GM18517 (cell line): ENCODE measurements around the gene MSANTD2.

Experiments used
- ATAC-seq: cut with Tn5 transposase; IDR thresholded peaks from one replicate; pipeline ENCODE4 v1.9.1; 2021; ENCODE audit warnings: mild to moderate bottlenecking, moderate library complexity; ENCODE audit not compliant: unreplicated experiment

The MSANTD2 gene

DNA sequence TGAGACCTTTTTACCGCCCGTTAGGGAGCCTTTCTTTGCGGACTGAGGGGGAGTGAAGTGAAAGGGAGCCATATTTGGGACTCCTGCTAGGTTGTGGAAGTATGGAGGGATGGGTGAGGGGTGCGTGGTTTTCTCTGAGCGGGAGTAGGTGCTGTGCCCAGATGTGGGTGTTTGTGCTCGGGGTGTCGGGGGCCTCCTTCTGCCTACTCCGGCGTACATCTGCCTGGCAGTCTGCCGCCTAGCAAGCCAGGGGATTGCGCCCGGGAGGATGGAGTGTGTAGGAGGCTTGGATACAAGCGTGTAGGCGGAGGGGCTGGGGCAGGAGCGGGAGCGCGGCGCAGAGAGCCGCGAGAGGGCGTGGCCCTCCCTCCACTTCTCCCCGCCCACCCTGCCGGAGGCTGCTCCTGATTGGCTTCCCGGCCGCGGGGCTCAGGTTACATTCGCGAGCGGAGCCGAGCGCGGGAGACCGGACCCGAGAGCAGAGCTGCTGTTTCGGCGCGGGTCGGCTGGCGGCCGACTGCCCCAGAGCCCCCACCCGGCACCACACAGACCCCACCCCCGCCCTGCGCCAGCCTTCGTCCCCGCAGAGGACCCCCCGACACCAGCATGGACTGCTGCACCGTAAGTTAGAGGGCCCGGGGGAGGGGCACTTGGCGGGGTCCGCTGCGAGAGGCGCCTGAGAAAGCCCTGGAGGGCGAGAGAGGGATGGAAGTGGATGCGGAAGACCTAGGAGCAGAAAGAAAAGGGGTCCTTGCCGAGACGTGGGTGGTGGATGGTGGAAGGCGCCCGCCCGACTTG lies 60.5 kb downstream of the MSANTD2 start, which contains the start of gene NRGN:
NRGN (plus strand) TSS at position 464 of the 798 bp plus-strand sequence; CDS start at position 607, 143 bp downstream.
- peak; percentile 77 for ATAC-seq

- no peak for ATAC-seq
These were observed 61.3 kb downstream of the MSANTD2 start for GRCh38 chr11:124738713-124739478.

GRCh38 chr11:124737638-124738305 lies 62.4 kb downstream of the MSANTD2 start:
- ATAC-seq = no peak

- ATAC-seq = no peak
These were observed 63.5 kb downstream of the MSANTD2 start for GRCh38 chr11:124736736-124737135.

DNA sequence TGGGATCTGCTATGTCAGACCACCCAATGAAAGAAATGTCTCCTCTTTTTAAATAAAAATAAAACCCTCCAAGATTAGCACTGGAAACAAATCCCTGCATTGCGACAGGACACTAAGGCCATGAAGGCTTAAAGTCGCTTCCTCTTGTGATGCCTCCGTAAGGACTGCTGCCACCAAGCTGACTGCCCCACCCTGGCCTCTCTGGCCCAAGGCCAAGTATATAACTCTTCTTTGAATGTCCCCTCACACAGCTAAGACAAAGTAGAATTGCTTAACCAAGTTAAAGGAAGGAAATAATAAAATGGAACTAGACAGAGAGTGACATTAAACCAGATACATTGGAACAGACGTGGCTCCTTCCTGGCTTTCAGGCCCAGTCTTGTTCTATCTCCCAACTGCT lies 68.0 kb downstream of the MSANTD2 start:
- ATAC-seq = no peak

GRCh38 chr11:124729571-124729970 lies 70.6 kb downstream of the MSANTD2 start:
- ATAC-seq = no peak

GRCh38 chr11:124728134-124728533 lies 72.1 kb downstream of the MSANTD2 start:
- no peak for ATAC-seq

DNA sequence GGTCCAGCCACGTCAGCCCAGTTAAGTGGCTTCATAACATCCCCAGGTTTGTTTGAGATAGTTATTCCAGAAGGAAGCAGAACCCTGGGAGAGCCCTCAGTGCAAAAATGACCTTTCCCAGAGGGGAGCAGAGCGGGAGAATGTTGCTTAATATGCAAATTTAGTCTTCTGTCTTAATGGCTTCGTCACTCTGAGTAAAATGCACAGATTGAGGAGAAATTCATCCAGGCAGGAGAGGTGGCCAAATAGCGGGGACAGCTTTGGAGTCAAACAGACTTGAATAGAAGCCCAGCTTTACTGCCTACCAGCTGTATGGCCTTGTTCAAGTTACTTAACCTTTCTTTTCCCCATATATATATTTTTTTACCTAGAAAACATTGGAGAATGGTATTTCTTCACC lies 72.7 kb downstream of the MSANTD2 start:
- no peak for ATAC-seq

- ATAC-seq = peak; percentile 4
These were observed 74.5 kb downstream of the MSANTD2 start for GRCh38 chr11:124725719-124726105.

GRCh38 chr11:124724979-124725718 lies 75.1 kb downstream of the MSANTD2 start:
- peak; percentile 97 for ATAC-seq

- ATAC-seq = no peak
These were observed 78.0 kb downstream of the MSANTD2 start for GRCh38 chr11:124722176-124722575.

GRCh38 chr11:124719534-124719933 lies 80.7 kb downstream of the MSANTD2 start:
- no peak for ATAC-seq

- ATAC-seq = no peak
These were observed 81.4 kb downstream of the MSANTD2 start for GRCh38 chr11:124718801-124719200.

DNA sequence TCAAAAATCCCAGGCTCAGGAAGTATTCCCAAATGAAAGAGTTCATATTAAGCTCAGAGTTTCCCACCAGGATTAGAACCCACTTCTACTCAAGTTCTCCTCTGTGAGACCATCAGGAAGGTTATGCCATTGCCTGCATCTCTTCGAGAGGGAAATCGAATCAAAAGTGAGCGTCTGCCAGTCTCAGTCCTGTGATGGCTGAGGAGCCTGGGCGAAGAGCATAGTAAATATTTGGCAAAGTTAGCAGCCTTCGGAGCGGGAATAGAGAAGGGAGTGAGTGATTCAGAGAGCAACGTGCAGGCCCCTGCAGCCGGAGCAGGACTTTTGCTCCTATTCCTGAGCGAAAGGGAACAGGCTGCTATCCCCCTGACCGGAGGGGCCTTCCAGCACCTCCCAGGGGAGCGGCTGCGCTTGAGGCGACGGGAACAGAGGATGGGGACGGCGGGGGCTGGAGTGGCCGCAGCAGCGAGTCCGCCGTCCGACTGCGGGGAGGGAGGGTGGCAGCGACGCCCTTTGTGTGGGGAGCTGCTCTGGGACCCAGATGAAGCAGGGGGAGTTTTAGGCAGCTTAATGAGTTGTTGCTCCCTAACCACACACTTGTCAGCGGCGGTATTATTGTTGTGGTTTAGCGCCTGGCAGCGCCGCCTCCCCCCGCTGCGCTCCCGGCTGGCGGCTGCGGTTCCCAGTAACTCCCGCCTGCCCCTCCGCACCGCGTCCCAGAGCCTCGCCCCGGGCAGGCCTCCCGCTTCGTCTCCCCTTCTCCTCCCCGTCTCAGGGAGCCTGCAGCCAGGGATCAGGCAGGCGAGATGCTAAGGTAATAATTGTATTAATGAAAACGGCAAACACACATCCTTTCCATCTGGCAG lies 82.2 kb downstream of the MSANTD2 start:
- no peak for ATAC-seq

GRCh38 chr11:124717421-124717785 lies 82.8 kb downstream of the MSANTD2 start:
- no peak for ATAC-seq

GRCh38 chr11:124716591-124716990 lies 83.6 kb downstream of the MSANTD2 start:
- ATAC-seq = no peak
